ENCODE data around the gene SERF2.

SERF2 gene

DNA sequence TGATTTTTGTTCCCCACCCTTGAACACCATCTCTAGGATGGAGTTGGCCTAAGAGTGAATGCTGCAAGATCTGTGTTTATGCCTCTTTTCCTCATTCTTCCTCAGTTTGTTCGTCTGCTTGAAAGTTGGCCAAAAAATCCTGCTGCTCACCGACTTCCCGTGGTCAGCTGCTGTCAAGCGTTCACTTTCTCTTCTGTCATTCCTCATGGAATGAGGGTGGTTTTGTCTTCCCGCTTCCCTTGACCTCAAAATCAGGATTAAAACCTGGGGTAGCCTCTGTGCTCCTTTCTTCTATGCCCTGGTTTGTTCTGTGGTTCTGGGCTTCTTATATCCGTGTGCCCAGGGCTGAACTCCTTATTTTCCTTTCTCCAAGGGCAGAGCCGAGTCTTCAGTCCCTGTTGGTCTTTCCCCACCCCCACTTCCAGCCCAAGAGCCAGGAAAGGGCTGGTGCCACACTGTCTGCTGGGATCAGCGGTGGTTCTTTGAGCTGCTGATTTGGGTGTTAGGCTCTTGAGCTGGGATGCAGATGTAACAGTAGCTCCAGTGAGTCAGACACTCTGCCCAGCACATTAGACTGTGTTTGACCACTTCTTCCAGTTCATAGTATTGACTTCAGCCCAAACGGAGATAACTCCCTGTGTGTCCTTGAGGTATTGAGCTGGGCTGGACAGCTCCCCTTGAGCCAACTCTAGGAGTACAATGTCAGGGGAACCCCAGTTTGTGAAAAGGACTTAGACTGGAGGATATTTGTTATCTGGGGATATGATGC lies 2.3 kb downstream of the SERF2 start:
- TF ChIP-seq, protein P1, sequence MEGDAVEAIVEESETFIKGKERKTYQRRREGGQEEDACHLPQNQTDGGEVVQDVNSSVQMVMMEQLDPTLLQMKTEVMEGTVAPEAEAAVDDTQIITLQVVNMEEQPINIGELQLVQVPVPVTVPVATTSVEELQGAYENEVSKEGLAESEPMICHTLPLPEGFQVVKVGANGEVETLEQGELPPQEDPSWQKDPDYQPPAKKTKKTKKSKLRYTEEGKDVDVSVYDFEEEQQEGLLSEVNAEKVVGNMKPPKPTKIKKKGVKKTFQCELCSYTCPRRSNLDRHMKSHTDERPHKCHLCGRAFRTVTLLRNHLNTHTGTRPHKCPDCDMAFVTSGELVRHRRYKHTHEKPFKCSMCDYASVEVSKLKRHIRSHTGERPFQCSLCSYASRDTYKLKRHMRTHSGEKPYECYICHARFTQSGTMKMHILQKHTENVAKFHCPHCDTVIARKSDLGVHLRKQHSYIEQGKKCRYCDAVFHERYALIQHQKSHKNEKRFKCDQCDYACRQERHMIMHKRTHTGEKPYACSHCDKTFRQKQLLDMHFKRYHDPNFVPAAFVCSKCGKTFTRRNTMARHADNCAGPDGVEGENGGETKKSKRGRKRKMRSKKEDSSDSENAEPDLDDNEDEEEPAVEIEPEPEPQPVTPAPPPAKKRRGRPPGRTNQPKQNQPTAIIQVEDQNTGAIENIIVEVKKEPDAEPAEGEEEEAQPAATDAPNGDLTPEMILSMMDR (IDR thresholded peaks at IDR 0.05; ENCODE audit: low read depth, low read length) = no peak
- DNase-seq (ENCODE audit: extremely low read depth, low read depth) = no peak

DNA sequence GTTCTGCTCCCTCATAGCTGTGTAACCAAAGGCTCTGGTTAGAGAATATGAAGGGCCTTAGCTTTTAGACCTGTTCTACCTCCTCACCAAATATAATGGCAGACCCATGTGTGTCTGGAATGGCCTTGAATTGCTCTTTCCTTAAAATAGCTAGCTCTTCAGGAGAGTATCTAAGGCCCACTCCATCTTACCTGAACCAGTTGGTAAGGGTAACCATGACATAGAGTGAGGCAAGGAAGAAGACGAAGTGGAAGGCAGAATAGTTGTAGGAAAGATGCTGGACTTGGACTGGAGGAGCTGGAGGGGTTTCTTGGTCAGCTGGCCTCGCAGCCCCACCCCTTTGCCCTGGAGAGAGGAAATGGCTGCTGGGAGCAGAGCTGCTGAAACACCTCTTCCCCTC lies 3.1 kb downstream of the SERF2 start:
- TF ChIP-seq, protein P1 (IDR thresholded peaks at IDR 0.05; ENCODE audit: low read depth, low read length) = no peak

DNA sequence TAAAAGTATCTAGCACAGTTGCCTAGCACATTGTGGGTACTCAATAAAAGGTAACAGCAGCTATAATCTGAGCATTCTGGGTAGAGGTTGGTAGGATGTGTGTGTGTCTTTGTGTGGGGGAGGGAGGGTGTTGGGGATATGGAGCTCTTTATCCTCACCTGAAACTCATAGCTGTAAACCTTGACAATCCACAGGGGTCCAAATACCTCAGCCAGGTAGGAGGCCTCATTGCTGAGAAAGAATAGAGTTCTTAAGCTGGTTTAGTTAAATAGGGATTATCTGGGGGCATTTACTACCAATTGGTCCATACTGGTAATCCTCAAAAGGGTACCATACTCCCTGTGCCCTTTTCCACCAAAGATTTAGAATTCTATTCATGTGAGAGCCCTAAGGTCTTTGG lies 3.9 kb downstream of the SERF2 start:
- TF ChIP-seq, protein P1 (IDR thresholded peaks at IDR 0.05; ENCODE audit: low read depth, low read length) = no peak
- DNase-seq (ENCODE audit: extremely low read depth, low read depth) = no peak

More for the DNA sequence above, 3.1 kb downstream of the SERF2 start:
- no peak for DNase-seq (ENCODE audit: extremely low read depth, low read depth)

DNA sequence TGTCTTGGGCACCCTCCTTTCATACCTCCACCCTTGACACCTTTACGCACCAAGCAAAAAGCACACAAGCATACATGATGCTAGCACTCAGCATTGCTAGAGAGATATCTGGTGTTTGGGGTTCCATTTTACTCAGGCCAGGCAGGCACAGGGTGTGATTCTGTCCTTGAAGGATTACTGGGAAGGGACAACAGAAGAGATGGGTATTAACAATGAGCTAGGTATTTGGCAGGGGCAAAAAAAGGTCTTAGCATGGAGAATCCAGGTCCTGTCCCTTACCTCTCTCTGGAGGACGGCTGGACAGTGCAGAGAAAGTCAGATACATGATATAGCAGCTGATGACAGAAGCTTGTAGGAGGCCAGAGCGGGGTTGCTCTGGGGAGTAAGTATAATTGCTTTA lies 4.4 kb downstream of the SERF2 start:
- TF ChIP-seq, protein P1 (IDR thresholded peaks at IDR 0.05; ENCODE audit: low read depth, low read length) = no peak
- no peak for DNase-seq (ENCODE audit: extremely low read depth, low read depth)

DNA sequence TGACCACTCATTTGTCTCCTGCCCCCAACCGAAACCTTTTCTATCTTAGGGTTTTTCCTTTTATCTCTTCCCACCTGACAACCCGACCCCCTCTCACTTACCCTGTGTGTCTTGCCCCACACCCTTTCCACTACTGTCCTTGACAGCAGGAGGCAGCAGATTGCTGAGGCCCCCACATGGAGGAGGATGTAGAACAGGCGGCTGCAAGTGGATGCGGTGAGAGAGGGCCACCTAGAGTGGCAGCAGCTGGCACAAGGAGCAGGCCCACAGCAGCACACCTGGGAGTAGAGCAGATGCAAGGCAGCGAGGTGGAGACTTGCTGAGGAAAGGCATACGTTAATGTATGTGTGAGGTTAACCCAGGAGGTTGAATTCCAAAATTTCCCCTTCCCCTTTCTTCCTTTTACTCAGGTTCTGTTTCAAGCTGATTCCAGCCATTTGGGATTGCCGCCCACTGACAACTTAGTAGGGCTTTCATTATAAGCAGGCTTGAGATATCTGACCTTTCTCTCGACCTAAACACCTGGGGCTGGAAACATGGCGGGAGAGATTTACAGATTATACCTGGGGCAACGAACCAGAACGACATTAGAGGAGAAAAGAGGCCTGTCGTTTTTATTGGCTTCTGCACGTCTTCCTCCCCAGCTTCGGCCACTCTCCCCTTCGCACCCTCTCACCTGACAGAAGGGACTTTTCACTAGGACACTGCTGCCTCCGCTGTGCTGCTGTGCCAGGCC lies 7.3 kb downstream of the SERF2 start:
- no peak for DNase-seq (ENCODE audit: extremely low read depth, low read depth)
- TF ChIP-seq, protein P1 (IDR thresholded peaks at IDR 0.05; ENCODE audit: low read depth, low read length) = no peak

DNA sequence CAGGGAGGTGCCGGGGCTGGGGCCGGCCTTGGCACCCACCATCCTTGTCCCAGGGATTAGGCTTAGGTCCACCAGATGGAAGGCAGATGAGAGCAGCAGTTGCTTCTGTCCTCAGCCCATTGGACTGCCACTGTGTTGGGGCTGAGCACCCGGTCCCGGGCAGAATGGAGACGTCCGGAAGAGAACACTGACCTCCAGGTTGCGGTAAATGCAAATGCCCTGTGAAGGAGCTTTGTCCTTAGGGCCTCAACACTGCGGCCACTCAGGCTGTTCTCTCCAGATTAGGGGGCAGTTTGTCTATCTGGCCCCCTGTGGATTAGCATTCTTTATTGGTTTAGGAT lies 7.8 kb downstream of the SERF2 start, which contains the start of gene SERINC4:
Gene SERINC4, minus strand, starts transcription at position 276 of the 341 bp plus-strand sequence. Its CDS starts 234 bp downstream, at position 42.
- TF ChIP-seq, protein P1 (IDR thresholded peaks at IDR 0.05; ENCODE audit: low read depth, low read length) = no peak
- DNase-seq (ENCODE audit: extremely low read depth, low read depth) = no peak

Measured in AG09319 (cell line).